NCI-H2107 treated with DMSO at 0.1 percent for 48 hours (cell line): ENCODE results near the gene ZNF226.
"Not testable (repeated sequence)": the region's sequence is repeated elsewhere in the genome, so short reads cannot be mapped to it uniquely, and the experiment has no call there.

Experiments used
- DNase-seq: peaks from one replicate; lab custom pipeline; 2025; ENCODE audit not compliant: unreplicated experiment; lab: John Stamatoyannopoulos, UW

ZNF226 gene

DNA sequence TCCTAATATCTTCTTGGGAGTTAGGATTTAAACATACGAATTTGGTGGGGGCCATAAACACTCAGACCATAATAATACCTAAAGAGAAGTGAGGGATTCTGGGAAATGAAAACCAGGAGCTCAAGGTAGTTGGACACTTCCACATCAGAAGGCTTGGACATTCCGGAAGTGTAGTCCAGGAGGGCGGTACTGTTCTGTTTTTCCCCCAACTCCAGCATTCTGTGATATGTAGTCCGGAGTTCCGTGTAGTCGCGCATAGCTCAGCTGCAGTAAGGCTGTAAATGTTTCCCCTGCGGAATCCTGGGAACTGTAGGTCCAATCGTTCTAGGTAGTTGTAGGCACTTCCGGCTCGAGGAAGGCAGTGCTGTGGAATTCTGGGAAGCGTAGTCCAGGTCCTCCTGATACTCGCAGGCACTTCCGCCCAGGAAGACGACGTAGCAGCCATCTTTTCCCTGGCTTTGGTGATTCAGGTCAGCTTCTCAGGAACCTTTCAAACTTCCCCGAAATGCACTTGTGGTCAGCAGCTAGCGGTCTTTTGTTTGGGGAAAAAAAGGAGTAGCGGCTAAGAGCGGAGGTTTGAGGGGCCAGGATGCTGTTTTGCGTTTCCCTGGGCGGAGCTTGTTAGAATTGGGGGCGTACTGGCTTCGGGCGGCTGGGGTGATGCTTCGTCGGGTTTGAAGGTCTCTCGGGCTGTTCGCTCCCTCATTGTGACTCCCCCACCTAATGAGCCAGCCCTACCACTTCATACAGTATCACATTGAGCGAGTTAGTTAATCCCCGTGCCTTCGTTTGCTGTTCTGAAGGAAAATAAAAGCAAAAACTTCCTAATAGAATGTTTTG lies at the start of gene ZNF226:
ZNF226 (plus strand) TSS at position 428 of the 840 bp plus-strand sequence. CDS start 4,981 bp downstream, outside the sequence.
- peak; percentile 98 for DNase-seq

DNA sequence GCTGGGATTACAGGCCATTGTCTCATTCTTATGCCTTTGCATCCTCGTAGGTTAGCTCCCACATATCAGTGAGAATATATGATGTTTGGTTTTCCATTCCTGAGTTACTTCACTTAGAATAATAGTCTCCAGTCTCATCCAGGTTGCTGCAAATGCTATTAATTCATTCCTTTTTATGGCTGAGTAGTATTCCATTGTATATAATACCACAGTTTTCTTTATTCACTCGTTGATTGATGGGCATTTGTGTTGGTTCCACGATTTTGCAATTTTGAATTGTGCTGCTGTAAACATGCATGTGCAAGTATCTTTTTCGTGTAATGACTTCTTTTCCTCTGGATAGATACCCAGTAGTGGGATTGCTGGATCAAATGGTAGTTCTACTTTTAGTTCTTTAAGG lies 43.7 kb upstream of the ZNF226 start:
- DNase-seq, result not testable (repeated sequence)

DNA sequence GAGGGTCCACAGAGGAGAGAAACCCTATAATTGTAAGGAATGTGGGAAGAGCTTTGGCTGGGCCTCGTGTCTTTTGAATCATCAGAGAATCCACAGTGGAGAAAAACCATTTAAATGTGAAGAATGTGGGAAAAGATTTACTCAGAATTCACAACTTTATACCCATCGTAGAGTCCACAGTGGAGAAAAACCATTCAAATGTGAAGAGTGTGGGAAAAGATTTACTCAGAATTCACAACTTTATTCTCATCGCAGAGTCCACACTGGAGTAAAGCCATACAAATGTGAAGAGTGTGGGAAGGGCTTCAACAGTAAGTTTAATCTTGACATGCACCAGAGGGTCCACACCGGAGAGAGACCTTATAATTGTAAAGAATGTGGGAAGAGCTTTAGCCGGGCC lies 32.9 kb upstream of the ZNF226 start:
- no peak for DNase-seq

DNA sequence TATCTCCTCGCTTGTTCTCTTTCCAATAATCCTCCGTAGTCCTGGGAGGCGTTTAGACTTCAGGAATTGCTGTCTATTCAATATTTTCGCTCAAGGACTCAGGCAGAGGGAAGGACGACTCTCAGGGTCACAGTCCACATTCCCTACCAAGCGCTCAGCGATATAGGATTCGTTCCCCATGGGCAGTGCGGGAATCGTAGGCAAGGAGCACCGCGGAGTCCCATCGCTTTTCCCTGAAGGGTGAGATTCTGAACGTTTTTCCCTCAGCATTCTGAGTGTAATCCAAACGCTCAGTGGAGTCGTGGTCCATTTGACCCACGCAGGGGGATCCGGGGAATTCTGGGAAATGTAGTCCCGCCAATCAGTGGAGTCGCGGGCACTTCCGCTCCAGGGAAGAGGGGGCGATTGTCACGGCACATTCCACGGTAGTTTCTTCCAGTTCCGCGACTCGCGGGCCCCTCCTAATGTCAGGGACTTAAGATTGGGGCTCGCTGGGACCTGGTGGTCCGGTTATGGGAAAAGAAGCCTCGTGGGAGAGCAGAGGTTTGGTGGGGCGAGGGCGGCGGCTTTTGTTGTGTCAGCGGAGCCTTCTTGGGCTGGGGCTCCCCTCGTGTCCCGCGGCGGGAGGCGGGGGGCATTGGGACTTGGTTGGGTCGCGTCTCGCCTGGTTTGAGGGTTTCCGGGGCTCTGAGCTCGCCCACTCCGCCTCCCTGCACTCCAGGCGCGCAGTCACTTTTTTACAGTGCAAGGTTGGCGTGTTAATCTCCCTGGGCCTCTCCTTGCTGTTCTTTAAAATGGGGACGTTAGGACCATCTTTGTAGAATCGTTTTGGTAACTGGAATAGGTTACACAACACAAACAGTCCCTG lies 23.5 kb upstream of the ZNF226 start, which contains the start of gene ZNF234:
ZNF234 (plus strand) TSS at position 364 of the 868 bp plus-strand sequence. CDS start 3,079 bp downstream, outside the sequence.
- peak; percentile 11 for DNase-seq

GRCh38 chr19:44142059-44142433 lies 22.9 kb upstream of the ZNF226 start:
- no peak for DNase-seq

DNA sequence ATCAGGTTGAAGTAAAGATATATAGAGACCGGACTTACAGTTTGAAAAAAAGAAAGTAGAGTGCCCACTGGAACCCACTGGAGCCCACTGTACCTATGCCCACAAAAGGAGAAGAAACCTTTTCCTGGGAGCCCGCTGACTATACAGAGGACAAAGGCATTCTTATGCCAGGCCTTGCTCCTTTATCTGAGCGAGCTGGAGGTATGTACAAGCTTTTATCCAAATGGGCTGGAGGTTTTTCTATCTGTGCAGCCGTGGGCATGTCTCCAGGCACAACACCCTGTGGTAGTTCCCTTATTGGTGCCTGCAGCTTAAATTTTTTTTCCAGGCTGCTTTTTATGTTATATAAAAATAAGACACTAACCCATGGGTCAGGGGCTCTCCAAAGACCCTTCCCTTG lies 15.1 kb upstream of the ZNF226 start:
- no peak for DNase-seq

- no peak for DNase-seq
Measured at GRCh38 chr19:44151491-44151890, 13.4 kb upstream of the ZNF226 start.

DNA sequence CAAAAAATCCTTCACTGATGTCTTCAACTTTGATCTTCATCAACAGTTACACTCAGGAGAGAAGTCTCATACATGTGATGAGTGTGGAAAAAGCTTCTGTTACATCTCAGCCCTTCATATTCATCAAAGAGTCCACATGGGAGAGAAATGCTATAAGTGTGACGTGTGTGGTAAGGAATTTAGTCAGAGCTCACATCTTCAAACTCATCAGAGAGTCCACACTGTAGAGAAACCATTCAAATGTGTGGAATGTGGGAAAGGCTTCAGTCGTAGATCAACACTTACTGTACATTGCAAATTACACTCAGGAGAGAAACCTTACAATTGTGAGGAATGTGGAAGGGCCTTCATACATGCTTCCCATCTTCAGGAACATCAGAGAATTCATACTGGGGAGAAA lies 8.4 kb upstream of the ZNF226 start:
- no peak for DNase-seq

- DNase-seq, result no peak
Measured at GRCh38 chr19:44163789-44164188, 1.1 kb upstream of the ZNF226 start.

DNA sequence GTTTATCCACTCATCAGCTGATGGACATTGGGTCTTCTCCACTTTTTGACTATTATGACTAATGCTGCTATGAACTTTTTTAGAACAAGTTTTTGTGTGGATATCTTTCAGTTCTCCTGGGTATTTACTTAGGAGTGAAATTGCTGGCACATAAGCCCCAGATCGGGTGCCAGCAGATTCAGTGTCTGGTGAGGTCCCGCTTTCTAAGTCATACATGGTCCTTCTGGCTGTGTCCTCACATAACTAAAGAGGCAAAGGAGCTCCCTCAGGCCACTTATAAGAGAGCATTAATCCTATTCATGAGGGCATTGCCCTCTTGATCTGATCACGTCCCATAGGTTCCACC lies 600 bp upstream of the ZNF226 start:
- DNase-seq, result no peak

DNA sequence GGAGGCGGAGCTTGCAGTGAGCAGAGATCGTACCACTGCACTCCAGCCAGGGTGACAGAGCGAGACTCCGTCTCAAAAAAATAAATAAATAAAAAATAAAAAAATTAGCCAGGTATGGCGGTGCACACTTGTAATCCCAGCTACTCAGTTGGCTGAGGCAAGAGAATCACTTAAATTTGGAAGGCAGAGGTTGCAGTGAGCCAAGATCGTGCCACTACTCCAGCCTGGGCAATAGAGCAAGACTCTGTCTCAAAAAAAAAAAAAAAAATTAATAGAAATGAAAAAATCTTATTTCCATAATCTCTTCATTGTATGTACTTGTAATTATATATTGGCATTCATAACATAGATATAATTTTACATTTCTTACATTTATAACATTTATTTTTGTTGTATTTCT lies 5.8 kb downstream of the ZNF226 start:
- not testable (repeated sequence) for DNase-seq

GRCh38 chr19:44176590-44176989 lies 11.7 kb downstream of the ZNF226 start:
- no peak for DNase-seq

DNA sequence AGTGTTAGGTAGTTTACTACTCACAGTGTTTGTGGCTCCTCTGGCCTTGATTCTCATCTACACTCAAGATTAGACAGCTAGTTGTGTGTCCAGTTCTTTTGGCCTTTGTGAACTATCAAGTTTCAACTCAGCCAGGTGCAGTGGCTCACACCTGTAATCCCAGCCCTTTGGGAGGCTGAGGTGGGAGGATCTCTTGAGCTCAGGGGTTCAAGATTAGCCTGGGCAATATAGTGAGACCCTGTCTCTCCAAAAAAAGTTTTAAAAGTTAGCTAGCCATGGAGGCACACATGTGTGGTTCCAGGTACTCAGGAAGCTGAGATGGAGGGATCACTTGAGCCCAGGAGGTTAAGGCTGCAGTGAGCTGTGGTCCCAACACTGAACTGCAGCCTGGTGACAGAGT lies 16.1 kb downstream of the ZNF226 start:
- no peak for DNase-seq

GRCh38 chr19:44182145-44182544 lies 17.2 kb downstream of the ZNF226 start:
- DNase-seq, result no peak

GRCh38 chr19:44190020-44190419 lies 25.1 kb downstream of the ZNF226 start:
- DNase-seq, result no peak

GRCh38 chr19:44192127-44192526 lies 27.2 kb downstream of the ZNF226 start:
- DNase-seq, result no peak

DNA sequence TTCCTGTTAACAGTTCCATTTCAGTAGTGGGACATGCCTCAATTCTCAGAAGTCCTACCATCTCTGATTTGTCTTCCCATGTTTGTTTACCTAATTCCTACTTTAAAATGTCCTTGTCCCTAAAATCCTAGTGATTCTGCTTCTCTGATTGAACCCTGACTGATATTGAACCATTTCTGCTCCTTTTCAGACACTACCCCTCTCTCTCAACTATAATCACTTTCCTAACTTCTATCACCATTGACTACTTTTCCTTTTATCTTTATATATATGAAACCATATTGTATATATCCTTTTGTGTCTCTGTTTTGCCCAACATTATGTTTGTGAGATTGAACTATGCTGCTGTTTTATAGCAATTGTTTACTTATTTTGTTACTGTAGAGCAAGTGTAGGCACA lies 31.9 kb downstream of the ZNF226 start:
- DNase-seq, result no peak

DNA sequence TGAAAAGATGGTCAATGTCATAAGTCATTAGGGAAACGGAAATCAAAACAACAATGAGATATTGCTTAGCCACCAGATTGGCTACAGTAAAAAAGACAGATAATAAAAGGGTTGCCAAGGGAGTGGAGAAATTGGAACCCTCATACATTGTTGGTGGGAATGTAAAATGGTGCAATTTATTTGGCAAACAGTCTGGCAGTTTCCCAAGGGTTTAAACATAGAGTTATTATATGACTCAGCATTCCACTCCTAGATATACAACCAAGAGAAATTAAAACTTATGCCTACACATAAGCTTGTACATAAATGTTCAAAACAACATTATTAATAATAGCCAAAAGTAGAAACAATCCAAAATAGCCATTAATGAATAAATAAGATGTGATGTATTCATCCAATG lies 37.6 kb downstream of the ZNF226 start:
- no peak for DNase-seq

DNA sequence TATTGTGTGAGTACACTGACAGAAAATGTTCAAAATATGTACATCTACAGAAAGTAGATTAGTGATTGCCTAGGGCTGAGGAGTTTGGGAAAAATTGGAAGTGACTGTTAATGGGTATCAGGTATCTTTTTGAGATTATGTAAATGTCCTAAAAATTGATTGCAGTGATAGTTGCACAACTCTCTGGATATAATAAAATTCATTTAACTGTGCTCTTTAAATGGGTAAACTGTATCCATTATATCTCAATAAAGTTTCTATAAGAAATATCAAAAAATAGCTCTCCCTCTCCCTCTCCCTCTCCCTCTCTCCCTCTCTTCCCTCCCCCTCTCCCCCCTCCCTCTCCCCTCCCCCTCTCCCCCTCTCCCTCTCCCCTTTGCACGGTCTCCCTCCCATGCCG lies 38.1 kb downstream of the ZNF226 start:
- no peak for DNase-seq

DNA sequence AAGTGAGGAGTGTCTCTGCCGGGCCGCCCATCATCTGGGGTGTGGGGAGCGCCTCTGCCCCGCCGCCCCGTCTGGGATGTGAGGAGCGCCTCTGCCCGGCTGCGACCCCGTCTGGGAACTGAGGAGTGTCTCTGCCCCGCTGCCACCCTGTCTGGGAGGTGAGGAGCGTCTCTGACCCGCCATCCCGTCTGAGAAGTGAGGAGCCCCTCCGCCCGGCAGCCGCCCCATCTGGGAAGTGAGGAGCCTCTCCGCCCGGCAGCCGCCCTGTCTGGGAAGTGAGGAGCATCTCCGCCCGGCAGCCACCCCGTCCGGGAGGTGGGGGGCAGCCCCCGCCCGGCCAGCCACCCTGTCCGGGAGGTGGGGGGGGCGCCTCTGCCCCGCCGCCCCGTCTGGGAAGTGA lies 39.0 kb downstream of the ZNF226 start:
- not testable (repeated sequence) for DNase-seq

DNA sequence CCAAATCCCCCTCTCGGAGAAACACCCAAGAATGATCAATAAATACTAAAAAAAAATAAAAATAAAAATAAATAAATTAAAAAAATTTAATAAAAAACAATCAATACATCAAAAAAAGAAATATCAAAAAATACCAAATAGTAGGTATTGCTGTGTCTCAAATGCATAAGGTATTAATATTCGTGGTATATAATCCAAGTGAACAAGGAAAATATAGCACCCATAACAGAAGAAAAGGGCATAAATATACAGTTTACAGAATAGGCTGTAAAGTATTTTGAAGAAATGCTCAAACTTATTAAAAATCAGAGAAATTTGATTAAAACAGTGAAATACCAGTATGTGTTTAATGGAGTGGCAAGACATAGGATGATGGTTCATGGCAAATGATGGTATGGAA lies 39.9 kb downstream of the ZNF226 start:
- no peak for DNase-seq
